SK-N-SH treated with all-trans-retinoic acid at 6 μM for 48 hours (cell line): ENCODE results near the gene COBL.

Experiments
- ATAC-seq: fragments of 200-7000 bp; cut with Tn5 transposase; 3 replicates; pipeline ENCODE4 v1.9.1; 2020; ENCODE audit warnings: mild to moderate bottlenecking, moderate library complexity
- ARNTL ChIP-seq: fragments of 450-650 bp; formaldehyde crosslinking; IDR thresholded peaks from 2 replicates; pipeline ENCODE4 v1.5.0; 2020; ENCODE audit warnings: low read depth, mild to moderate bottlenecking, moderate library complexity, borderline replicate concordance
- BACH2 ChIP-seq: fragments of 250-450 bp; sonication (Bioruptor Pico); IDR thresholded peaks from 2 replicates; pipeline ENCODE4 v1.9.0; 2021; ENCODE audit warnings: mild to moderate bottlenecking, borderline replicate concordance
- CREB5 ChIP-seq: fragments of 250-450 bp; sonication (Bioruptor Pico); IDR thresholded peaks from 2 replicates; pipeline ENCODE4 v1.5.1; 2020; ENCODE audit warnings: low read depth, mild to moderate bottlenecking, moderate library complexity
- CSDC2 ChIP-seq: fragments of 250-450 bp; sonication (Bioruptor Pico); IDR thresholded peaks from 2 replicates; pipeline ENCODE4 v1.5.0; 2020; ENCODE audit warnings: mild to moderate bottlenecking, moderate library complexity
- ESRRG ChIP-seq: fragments of 250-450 bp; sonication (Bioruptor Pico); IDR thresholded peaks from 2 replicates; pipeline ENCODE4 v1.6.1; 2021; ENCODE audit warnings: mild to moderate bottlenecking
- GLIS3 ChIP-seq: fragments of 250-450 bp; sonication (Bioruptor Pico); IDR thresholded peaks from 2 replicates; pipeline ENCODE4 v1.5.0; 2020; ENCODE audit warnings: mild to moderate bottlenecking, moderate library complexity
- ISL1 ChIP-seq: fragments of 250-450 bp; sonication (Bioruptor Pico); IDR thresholded peaks from 2 replicates; pipeline ENCODE4 v2.1.2; 2022; ENCODE audit warnings: mild to moderate bottlenecking, moderate library complexity
- OSR1 ChIP-seq: fragments of 250-450 bp; sonication (Bioruptor Pico); IDR thresholded peaks from 2 replicates; pipeline ENCODE4 v1.8.0; 2022; ENCODE audit warnings: moderate library complexity, mild to moderate bottlenecking, inconsistent platforms
- PATZ1 ChIP-seq: fragments of 250-450 bp; sonication (Bioruptor Pico); IDR thresholded peaks from 2 replicates; pipeline ENCODE4 v1.8.0; 2020; ENCODE audit warnings: mild to moderate bottlenecking, moderate library complexity, borderline replicate concordance
- PPARA ChIP-seq: fragments of 250-450 bp; sonication (Bioruptor Pico); IDR thresholded peaks from 2 replicates; pipeline ENCODE4 v1.5.0; 2020; ENCODE audit warnings: mild to moderate bottlenecking, borderline replicate concordance
- RARB ChIP-seq: fragments of 250-450 bp; sonication (Bioruptor Pico); IDR thresholded peaks from 2 replicates; pipeline ENCODE4 v1.8.0; 2021; ENCODE audit warnings: mild to moderate bottlenecking, moderate library complexity
- SNAI2 ChIP-seq: fragments of 250-450 bp; sonication (Bioruptor Pico); IDR thresholded peaks from 2 replicates; pipeline ENCODE4 v1.5.0; 2020; ENCODE audit warnings: mild to moderate bottlenecking, moderate library complexity
- TOX ChIP-seq: fragments of 250-450 bp; sonication (Bioruptor Pico); IDR thresholded peaks from 2 replicates; pipeline ENCODE4 v1.8.0; 2021; ENCODE audit warnings: mild to moderate bottlenecking, moderate library complexity, borderline replicate concordance
- TSHZ2 ChIP-seq: fragments of 250-450 bp; sonication (Bioruptor Pico); IDR thresholded peaks from 2 replicates; pipeline ENCODE4 v1.5.0; 2020; ENCODE audit warnings: mild to moderate bottlenecking, moderate library complexity
- ZC3H10 ChIP-seq: fragments of 250-450 bp; sonication (Bioruptor Pico); IDR thresholded peaks from 2 replicates; pipeline ENCODE4 v1.5.1; 2021; ENCODE audit warnings: mild to moderate bottlenecking, moderate library complexity
- ZFP3 ChIP-seq: fragments of 250-450 bp; sonication (Bioruptor Pico); IDR thresholded peaks from 2 replicates; pipeline ENCODE4 v1.5.0; 2020; ENCODE audit warnings: mild to moderate bottlenecking, moderate library complexity
- ZNF565 ChIP-seq: fragments of 450-650 bp; formaldehyde crosslinking; conservative IDR thresholded peaks from 2 replicates; pipeline ENCODE4 v1.5.0; 2020; ENCODE audit warnings: low read depth, mild to moderate bottlenecking, moderate library complexity
- ZNF70 ChIP-seq: fragments of 450-650 bp; formaldehyde crosslinking; IDR thresholded peaks from 2 replicates; pipeline ENCODE4 v1.5.0; 2020; ENCODE audit warnings: mild to moderate bottlenecking, moderate library complexity
- ZNF8 ChIP-seq: fragments of 450-650 bp; formaldehyde crosslinking; IDR thresholded peaks from 2 replicates; pipeline ENCODE4 v1.5.0; 2020; ENCODE audit warnings: mild to moderate bottlenecking, moderate library complexity
- TF ChIP-seq, protein P1 (sequence below): fragments of 250-450 bp; sonication (Bioruptor Pico); IDR thresholded peaks from 2 replicates; pipeline ENCODE4 v1.5.1; 2021; ENCODE audit warnings: mild to moderate bottlenecking, moderate library complexity
- TF ChIP-seq, protein P2 (sequence below): fragments of 250-450 bp; sonication (Bioruptor Pico); IDR thresholded peaks from 2 replicates; pipeline ENCODE4 v1.8.0; 2021; ENCODE audit warnings: low read depth, mild to moderate bottlenecking, moderate library complexity, borderline replicate concordance

Gene COBL

GRCh38 chr7:51033727-51034520 lies 282.7 kb downstream of the COBL start:
- TF ChIP-seq ESRRG (CRISPR knock-in tag) (no peak), ZC3H10 (CRISPR knock-in tag) (no peak), OSR1 (no peak), ISL1 (CRISPR knock-in tag) (no peak), ZNF565 (CRISPR knock-in tag) (no peak)
- TF ChIP-seq, protein P1, sequence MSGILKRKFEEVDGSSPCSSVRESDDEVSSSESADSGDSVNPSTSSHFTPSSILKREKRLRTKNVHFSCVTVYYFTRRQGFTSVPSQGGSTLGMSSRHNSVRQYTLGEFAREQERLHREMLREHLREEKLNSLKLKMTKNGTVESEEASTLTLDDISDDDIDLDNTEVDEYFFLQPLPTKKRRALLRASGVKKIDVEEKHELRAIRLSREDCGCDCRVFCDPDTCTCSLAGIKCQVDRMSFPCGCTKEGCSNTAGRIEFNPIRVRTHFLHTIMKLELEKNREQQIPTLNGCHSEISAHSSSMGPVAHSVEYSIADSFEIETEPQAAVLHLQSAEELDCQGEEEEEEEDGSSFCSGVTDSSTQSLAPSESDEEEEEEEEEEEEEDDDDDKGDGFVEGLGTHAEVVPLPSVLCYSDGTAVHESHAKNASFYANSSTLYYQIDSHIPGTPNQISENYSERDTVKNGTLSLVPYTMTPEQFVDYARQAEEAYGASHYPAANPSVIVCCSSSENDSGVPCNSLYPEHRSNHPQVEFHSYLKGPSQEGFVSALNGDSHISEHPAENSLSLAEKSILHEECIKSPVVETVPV (CRISPR knock-in tag), result no peak
- ATAC-seq, result no peak

GRCh38 chr7:51031791-51032515 lies 284.7 kb downstream of the COBL start:
- no peak for ATAC-seq
- TF ChIP-seq ESRRG (CRISPR knock-in tag) (no peak), ZNF8 (CRISPR knock-in tag) (no peak), PPARA (CRISPR knock-in tag) (no peak), ZNF565 (CRISPR knock-in tag) (no peak), CREB5 (CRISPR knock-in tag) (no peak), TOX (CRISPR knock-in tag) (no peak), BACH2 (CRISPR knock-in tag) (no peak), PATZ1 (CRISPR knock-in tag) (no peak), TSHZ2 (CRISPR knock-in tag) (no peak), CSDC2 (CRISPR knock-in tag) (no peak), RARB (CRISPR knock-in tag) (no peak), OSR1 (no peak), ZFP3 (CRISPR knock-in tag) (no peak), GLIS3 (CRISPR knock-in tag) (no peak), SNAI2 (no peak), ARNTL (CRISPR knock-in tag) (no peak), ZNF70 (CRISPR knock-in tag) (no peak)
- TF ChIP-seq, protein P2, sequence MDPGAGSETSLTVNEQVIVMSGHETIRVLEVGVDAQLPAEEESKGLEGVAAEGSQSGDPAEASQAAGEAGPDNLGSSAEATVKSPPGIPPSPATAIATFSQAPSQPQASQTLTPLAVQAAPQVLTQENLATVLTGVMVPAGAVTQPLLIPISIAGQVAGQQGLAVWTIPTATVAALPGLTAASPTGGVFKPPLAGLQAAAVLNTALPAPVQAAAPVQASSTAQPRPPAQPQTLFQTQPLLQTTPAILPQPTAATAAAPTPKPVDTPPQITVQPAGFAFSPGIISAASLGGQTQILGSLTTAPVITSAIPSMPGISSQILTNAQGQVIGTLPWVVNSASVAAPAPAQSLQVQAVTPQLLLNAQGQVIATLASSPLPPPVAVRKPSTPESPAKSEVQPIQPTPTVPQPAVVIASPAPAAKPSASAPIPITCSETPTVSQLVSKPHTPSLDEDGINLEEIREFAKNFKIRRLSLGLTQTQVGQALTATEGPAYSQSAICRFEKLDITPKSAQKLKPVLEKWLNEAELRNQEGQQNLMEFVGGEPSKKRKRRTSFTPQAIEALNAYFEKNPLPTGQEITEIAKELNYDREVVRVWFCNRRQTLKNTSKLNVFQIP (CRISPR knock-in tag), result no peak
- TF ChIP-seq, protein P1 (CRISPR knock-in tag), result no peak
